Measurements from ENCODE around the gene RSF1. TPM values are rescaled to one million over a fixed set of nuclear protein-coding genes. Genes with fewer than 3 reads are reported as not detected.

RSF1 gene
- total and polyA plus RNA-seq, 7 donors: 2.7 to 34.8 (median 30.0) TPM

GRCh38 chr11:77730789-77731188 is 89.7 kb downstream of the RSF1 start:
- Histone ChIP-seq H3K36me3 (ENCODE audit: insufficient read depth in 1 of 2, low read depth in 1 of 2) (peaks cover 0 to 4% of the 10 kb centered on the region in 2 donors), H3K9me3 (peaks cover 7% of the 10 kb centered on the region), H3K27ac (no peak overlapping the region), H3K27me3 (ENCODE audit: insufficient read depth in 3 of 3, low read length in 2 of 3) (no peaks in the 10 kb centered on the region), H3K4me3 (no peak overlapping the region), H3K4me1 (no peaks in the 10 kb centered on the region)
- intact Hi-C loops (cut with DNase I): no loop called here
- TF ChIP-seq, protein P1, sequence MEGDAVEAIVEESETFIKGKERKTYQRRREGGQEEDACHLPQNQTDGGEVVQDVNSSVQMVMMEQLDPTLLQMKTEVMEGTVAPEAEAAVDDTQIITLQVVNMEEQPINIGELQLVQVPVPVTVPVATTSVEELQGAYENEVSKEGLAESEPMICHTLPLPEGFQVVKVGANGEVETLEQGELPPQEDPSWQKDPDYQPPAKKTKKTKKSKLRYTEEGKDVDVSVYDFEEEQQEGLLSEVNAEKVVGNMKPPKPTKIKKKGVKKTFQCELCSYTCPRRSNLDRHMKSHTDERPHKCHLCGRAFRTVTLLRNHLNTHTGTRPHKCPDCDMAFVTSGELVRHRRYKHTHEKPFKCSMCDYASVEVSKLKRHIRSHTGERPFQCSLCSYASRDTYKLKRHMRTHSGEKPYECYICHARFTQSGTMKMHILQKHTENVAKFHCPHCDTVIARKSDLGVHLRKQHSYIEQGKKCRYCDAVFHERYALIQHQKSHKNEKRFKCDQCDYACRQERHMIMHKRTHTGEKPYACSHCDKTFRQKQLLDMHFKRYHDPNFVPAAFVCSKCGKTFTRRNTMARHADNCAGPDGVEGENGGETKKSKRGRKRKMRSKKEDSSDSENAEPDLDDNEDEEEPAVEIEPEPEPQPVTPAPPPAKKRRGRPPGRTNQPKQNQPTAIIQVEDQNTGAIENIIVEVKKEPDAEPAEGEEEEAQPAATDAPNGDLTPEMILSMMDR (IDR thresholded peaks at IDR 0.05): no peak
- WGBS, 3 donors: 99 to 100% (median 100%) methylated on average over 3 of the region's 3 CpGs
- ATAC-seq (no peak), DNase-seq (no peak)

DNA sequence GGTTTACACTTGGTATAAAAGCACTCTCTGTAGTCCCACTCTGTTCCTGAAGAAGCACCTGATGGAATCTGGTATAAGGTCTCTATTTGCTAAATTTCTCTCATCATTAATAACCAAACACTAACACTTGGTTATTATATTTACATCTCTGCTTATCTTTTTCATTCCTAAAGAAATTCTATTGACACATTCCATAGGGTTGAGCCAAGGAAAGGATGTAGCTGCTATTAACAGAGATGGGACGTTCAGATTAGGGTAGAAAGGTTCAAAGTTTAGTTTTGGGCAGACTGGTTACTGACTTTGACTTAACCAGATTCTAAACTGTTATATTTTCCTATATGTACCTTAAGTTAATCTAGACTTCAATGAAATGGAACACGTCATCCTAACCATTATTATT is 91.5 kb downstream of the RSF1 start:
- Histone ChIP-seq H3K9me3 (peaks cover 7% of the 10 kb centered on the region), H3K4me1 (no peaks in the 10 kb centered on the region), H3K27me3 (ENCODE audit: insufficient read depth in 3 of 3, low read length in 2 of 3) (no peaks in the 10 kb centered on the region), H3K27ac (no peak overlapping the region), H3K36me3 (ENCODE audit: insufficient read depth in 1 of 2, low read depth in 1 of 2) (peaks cover 4 to 14% of the 10 kb centered on the region in 2 donors), H3K4me3 (no peak overlapping the region)
- WGBS, 3 donors: 92 to 96% (median 92%) methylated on average over 2 of the region's 2 CpGs
- intact Hi-C loops (cut with DNase I): no loop called here
- TF ChIP-seq, protein P1 (IDR thresholded peaks at IDR 0.05): no peak
- ATAC-seq (no peak), DNase-seq (no peak)

- Histone ChIP-seq H3K4me1 (no peaks in the 10 kb centered on the region), H3K4me3 (no peak overlapping the region), H3K9me3 (peaks cover 7% of the 10 kb centered on the region), H3K27me3 (ENCODE audit: insufficient read depth in 3 of 3, low read length in 2 of 3) (no peaks in the 10 kb centered on the region), H3K27ac (no peak overlapping the region), H3K36me3 (ENCODE audit: insufficient read depth in 1 of 2, low read depth in 1 of 2) (peaks cover 4 to 20% of the 10 kb centered on the region in 2 donors)
- no peak for ATAC-seq
- TF ChIP-seq, protein P1 (IDR thresholded peaks at IDR 0.05): no peak
- 92 to 97% (median 95%) methylated on average over 5 of the region's 5 CpGs for WGBS, 3 donors
- no peak for DNase-seq
- intact Hi-C loops (cut with DNase I): no loop called here
These were observed 92.2 kb downstream of the RSF1 start for GRCh38 chr11:77728203-77728786.

DNA sequence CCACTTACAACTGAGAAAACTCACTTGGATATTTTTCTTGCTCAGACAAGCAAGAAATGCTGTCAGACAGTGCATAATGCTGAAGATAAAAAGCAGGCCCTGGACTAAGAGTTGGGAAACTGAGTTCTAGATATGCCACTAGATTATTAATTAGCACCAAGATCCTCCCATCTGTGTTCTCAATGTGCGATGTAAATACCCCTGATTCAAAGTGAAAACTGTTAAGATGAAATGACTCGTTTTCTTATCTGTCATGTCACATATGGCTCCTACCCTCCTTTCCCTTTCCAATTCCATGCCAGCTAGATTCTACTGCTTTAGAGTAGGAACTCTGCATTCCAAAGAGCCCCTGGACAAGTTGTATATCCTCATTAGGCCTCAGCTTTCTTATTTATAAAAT is 94.0 kb downstream of the RSF1 start:
- WGBS, 3 donors: 84 to 90% (median 88%) methylated on average over 2 of the region's 2 CpGs
- intact Hi-C loops (cut with DNase I): no loop called here
- Histone ChIP-seq H3K9me3 (peaks cover 7% of the 10 kb centered on the region), H3K36me3 (ENCODE audit: insufficient read depth in 1 of 2, low read depth in 1 of 2) (peaks cover 4 to 30% of the 10 kb centered on the region in 2 donors), H3K27me3 (ENCODE audit: insufficient read depth in 3 of 3, low read length in 2 of 3) (no peaks in the 10 kb centered on the region), H3K27ac (no peak overlapping the region), H3K4me1 (no peaks in the 10 kb centered on the region), H3K4me3 (no peak overlapping the region)
- ATAC-seq: no peak
- TF ChIP-seq, protein P1 (IDR thresholded peaks at IDR 0.05): no peak
- DNase-seq: no peak

GRCh38 chr11:77725433-77725832 is 95.1 kb downstream of the RSF1 start:
- no peaks in the 10 kb centered on the region for H3K27me3 ChIP-seq (ENCODE audit: insufficient read depth in 3 of 3, low read length in 2 of 3)
- H3K4me3 ChIP-seq: no peak overlapping the region
- intact Hi-C loops (cut with DNase I): no loop called here
- no peaks in the 10 kb centered on the region for H3K9me3 ChIP-seq
- no peaks in the 10 kb centered on the region for H3K4me1 ChIP-seq
- DNase-seq: no peak
- H3K36me3 ChIP-seq (ENCODE audit: insufficient read depth in 1 of 2, low read depth in 1 of 2): peaks cover 4 to 33% of the 10 kb centered on the region in 2 donors
- no peak for ATAC-seq
- H3K27ac ChIP-seq: no peak overlapping the region
- TF ChIP-seq, protein P1 (IDR thresholded peaks at IDR 0.05): no peak
- 51 to 78% (median 61%) methylated on average over 3 of the region's 3 CpGs for WGBS, 3 donors
